Measurements from ENCODE around the gene AMH.

DNA sequence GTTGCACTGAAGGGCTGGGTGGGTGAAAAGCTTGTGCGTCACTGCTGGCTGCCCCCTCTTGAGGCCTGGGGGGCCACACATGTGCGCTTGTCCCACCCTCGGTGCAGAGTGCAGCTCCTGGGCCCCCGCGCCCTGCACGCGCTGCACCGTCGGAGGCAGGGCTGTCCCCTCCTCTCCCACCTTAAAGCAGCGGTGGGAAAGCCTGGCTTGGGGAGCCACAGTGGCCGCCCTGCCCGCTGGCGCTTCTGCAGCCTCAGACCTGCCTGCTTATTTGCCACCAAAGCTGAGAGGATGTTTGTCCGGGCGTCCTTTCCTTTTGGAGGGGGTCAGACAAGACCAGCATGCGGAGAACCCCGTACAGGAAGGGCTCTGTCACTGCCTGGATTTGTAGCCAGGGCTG, 39.7 kb upstream of the AMH start:
- TF ChIP-seq CTCF (IDR thresholded peaks at IDR 0.05) (no peak), POLR2A (IDR thresholded peaks at IDR 0.05) (no peak)
